RPMI8226 (cell line): ENCODE results near the gene OBSL1.

Source experiments
- DNase-seq: peaks from one replicate; pipeline ENCODE4 v3.0.0-alpha.2; 2015

The OBSL1 gene

DNA sequence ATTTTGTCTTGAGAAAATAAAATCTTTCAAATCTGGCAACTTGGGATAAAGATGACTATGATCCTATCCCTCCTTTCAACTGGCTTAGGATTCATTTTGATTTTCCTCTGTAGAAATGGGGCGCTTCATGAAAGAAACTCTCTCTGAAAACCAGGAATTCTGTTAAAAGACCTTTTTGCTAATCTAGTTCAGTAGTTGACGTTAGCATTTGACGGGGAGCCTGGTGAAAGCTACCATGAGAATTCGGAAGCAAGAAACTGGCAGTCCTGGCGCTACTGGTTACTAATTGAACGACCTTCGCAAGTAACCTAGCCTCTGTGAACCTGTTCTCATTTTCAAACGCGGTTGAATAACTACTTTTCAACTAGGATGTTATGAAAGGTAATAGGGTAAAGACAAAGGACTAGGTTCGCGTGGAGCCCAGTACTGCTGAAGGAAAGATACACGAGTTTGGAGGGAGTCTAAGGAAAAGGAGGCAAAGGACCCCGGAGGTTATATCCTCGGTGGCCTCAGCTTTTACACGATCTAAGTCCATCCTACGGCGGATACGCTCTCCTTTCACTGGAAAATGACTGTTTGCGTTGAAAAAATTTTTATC is 25.7 kb upstream of the OBSL1 start:
- no peak for DNase-seq

DNA sequence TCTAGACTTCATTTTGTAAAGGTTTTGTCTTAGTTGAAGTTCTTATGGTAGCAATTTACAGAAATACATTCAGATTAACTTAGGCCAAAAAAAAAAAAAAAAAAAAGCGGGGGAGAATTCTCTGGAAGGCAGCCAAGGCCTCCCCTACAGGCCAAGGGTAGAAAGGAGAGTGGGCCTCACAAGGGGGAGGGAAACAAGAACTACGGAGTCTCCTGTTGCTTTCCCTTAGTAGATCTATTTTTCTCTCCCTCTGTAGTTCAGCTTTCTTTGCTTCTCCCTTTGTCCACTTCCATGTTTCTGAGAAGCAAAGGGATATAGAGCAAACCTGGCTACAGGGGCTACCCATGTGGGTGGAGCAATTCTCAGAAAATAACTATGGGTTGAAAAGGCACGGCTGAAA is 23.9 kb upstream of the OBSL1 start:
- no peak for DNase-seq

DNA sequence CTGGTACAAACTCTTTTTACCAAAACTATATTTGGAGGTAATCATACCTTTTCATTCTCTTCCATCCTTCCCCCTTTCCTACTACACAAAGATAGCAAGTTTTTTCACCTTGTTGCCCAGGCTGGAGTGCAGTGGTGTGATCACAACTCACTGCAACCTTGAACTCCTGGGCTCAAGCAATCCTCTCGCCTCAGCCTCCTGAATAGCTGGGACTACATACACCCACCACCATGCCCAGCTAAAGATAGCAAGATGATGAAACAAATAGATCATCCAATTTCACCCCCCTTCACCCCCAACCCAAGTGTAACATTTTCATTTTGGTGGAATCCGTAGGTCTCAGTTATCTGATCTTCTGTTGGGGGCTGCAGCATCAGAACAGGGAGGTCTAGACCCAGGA is 21.8 kb upstream of the OBSL1 start:
- DNase-seq = no peak

DNA sequence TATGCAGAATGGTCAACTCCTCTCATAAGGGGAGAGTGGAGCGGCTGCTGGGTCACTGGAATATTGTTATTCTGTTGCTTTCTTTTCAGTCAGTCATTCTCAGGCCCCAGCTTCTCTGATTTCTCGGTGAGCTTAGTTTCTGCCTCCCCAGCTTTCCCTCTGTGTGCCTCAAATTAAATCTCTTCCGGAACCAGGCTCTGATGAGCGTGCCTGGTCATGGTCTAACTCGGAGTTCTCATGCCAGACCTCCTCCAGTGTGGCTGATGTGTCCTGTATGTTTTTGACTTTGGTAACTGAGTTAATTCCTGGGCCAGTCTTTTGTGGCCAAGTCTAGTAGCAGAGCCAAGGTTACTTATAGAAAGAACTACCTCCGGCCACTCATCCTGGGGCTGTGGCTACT is 21.4 kb upstream of the OBSL1 start:
- no peak for DNase-seq

DNA sequence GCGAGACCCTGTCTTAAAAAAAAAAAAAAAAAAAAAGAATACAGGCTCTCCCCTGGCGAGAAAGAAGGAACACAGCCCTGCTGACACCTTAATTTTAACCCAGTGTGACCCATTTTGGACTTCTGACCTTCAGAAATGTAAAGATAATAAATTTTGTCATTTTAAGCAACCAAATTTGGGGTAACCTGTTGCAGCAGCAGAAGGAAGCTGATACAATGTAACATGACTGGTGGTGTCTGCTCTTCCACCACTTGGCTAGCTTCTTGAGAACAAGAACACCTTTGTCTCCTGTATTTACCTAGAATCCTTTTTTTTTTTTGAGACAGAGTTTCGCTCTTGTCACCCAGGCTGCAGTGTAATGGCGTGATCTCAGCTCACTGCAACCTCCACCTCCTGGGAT is 19.8 kb upstream of the OBSL1 start:
- no peak for DNase-seq

DNA sequence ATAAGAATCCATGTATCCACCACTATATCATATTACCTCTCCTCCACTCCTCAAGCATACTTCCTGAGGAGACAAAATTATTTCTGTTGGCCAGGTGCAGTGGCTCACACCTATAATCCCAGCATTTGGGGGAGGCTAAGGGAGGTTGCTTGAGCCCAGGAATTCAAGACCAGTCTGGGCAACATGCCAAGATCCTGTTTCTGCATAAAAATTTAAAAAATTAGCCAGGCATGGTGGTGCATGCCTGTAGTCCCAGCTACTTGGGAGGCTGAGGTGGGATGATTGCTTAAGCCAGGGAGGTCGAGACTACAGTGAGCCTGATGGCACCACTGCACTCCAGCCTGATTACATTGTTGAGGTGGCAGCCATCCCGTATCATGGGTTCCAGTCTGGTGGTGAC is 10.0 kb upstream of the OBSL1 start:
- DNase-seq = no peak

DNA sequence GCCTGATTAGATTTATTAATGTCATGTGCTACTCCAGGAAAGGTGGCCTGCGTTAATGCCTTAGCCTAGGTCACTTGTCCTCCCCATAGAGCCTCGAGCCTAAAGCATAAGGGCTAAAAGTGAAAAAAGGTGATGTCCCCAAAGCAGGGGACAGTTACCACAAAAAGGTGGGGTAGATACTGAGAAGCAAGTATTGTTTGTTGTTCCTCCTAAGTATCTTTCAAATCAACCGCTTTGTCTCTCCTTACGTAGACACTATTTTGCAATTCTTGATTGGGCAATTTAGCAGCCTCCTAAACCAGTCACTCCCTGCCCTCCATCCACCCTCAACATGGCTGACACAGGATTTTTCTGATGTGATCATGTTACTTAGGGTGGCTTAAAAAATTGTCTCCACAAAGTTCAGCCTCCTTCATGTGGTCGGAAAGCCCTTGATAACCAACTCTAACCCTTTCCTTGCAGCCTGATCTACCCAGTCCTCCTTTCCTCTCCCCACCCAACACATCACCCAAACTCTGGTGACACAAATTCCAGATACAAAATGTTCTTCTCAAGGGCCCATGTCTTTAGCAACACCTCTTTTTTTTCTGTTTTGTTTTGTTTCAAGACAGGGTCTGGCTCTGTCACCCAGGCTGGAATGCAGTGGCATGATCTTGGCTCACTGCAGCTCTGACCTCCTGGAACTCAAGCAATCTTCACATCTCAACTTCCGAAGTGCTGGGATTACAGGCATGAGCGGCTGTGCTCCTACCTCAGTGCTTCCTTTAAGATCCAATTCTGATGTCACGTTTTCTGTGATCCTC is 7.7 kb upstream of the OBSL1 start:
- DNase-seq = no peak

DNA sequence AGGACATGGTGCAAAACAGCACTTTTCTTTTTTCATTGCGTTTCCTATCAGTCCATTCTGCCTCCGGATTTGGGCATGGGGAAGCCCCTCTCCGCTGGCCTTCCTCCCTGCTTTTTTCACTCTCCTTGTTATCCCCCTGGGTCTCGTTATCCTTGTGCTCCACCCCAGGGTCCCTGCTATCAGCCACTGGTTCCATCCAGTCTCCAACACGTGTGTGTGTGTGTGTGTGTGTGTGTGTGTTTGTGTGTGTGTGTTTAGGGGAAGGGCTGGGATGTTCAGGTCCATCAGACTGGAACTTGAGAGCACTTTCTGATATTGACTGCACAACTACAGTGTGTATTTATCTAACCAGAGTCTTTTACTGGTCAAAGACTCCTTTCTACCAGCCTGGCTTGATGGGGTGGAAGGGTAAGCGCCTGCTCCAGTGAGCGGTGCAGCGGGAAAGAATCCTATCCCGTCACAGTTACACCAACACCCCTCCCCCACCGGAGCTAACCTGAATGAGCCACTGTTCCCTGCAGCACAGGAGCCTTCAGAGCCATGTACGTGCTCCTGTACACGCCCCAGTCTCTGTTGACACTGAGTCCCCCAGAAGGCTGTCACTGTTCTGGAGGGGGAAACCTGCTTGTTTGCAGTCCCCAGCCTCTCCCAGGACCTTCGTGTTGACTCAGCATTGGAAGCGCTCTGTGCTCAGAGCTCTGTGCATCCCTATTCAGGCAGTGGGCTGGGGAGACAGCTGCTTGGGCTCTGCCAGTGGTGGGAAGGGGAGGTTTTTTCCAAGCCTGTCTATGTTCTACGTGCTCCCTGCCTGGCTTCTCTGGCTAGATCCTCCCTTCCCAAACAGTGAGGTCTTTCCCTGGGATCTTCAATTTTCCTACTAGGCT is 5.4 kb upstream of the OBSL1 start:
- no peak for DNase-seq

DNA sequence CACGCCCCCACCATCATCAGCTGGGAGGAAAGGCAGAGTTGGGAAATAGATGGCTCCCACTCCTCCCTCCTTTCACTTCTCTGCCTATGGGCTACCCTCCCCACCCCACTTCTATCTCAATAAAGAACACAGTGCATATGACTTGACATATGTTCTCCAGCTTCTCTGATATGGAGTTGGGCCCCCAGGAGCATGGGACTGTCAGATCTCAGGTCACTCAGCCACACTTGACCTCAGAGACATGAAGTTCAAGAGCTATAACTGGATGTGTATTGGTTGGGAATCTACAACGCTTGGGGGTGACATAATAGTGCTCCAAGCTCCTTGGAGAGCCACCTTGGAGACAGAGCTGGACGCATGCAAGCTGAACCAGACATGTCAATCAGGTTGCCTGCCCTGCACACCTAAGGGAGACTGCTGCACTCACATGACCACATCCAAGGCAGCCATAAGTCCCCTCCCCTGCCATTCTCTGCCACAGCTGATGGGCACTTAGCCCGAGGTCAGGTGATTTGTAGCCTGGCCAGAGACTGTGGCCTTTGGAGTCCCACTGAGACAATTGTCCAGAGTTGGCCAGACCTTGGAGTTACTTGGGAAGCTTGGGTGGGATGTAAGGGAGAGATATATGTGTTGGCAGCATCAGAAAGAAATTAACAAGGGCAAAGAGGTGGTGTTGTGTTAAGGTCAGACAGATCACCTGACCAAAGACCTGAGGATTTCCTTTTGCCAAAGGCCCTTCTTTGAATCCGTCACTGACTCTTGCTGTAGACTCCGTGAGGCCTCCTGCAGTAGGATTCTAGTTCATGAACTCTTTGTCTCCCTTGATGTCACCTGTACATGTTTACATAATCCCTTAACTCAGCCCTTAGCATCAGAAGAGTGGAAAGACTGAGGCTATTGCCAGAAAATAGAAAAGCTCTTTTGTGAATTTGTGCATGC is 4.5 kb upstream of the OBSL1 start:
- no peak for DNase-seq

DNA sequence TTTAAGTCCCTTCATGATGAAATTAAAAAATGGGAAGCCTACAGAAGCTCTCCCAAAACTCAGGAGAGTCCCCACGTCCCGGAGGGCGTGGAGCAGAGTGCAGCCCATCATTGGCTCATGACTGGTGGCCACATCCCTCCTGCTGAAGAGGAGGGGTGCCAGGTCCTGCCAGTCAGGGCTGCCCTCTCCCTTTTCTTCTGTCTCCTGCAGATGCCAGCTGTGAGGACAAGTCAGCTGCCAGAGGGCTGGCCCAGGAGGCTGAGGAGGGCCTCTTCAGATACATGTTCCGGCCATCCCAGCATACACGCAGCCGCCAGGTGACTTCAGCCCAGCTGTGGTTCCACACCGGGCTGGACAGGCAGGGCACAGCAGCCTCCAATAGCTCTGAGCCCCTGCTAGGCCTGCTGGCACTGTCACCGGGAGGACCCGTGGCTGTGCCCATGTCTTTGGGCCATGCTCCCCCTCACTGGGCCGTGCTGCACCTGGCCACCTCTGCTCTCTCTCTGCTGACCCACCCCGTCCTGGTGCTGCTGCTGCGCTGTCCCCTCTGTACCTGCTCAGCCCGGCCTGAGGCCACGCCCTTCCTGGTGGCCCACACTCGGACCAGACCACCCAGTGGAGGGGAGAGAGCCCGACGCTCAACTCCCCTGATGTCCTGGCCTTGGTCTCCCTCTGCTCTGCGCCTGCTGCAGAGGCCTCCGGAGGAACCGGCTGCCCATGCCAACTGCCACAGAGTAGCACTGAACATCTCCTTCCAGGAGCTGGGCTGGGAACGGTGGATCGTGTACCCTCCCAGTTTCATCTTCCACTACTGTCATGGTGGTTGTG is 3.4 kb upstream of the OBSL1 start:
- DNase-seq = no peak

DNA sequence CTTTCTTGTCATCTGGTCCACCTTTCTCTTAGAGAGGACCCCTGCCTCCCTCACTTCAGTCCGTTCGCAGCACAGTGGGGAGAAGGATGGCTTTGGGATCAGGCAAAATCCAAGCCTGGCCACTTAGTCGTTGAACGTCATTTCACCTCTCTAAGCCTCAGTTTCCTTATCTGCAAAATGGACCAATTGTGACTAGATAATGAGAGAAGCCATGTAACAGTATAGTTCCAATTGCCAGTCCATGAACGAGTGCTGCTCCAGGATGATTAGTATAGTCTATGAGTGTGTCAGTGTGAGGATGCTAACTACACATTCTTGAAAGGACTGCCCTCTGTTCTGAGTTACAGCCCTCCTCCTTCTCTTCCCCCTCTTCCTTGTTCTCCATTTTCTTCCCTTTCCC is 1.8 kb upstream of the OBSL1 start:
- DNase-seq = no peak

DNA sequence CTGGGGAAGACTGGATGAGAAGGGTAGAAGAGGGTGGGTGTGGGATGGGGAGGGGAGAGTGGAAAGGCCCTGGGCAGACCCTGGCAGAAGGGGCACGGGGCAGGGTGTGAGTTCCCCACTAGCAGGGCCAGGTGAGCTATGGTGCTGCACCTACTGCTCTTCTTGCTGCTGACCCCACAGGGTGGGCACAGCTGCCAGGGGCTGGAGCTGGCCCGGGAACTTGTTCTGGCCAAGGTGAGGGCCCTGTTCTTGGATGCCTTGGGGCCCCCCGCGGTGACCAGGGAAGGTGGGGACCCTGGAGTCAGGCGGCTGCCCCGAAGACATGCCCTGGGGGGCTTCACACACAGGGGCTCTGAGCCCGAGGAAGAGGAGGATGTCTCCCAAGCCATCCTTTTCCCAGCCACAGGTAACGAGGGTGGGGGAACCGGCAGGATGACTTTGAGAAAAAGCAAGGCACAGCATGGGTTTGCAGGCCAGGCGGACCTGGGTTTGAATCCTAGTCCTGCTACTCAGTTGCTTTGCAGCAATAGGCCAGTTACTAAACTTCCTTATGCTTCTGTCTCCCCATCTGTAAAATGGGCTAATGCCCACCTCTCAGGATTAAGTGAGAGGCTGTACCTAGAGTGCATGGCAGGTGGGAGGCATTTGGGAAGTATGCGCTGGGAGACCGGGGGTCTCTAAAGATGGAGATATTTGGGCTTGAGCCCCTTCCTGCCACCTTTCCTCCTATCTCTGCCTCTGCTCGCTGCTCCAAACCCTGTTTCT is 1.1 kb upstream of the OBSL1 start, which contains the start of gene INHA:
Gene INHA, plus strand, starts transcription at position 74 of the 765 bp plus-strand sequence. Its CDS starts 65 bp downstream, at position 139.
- no peak for DNase-seq

DNA sequence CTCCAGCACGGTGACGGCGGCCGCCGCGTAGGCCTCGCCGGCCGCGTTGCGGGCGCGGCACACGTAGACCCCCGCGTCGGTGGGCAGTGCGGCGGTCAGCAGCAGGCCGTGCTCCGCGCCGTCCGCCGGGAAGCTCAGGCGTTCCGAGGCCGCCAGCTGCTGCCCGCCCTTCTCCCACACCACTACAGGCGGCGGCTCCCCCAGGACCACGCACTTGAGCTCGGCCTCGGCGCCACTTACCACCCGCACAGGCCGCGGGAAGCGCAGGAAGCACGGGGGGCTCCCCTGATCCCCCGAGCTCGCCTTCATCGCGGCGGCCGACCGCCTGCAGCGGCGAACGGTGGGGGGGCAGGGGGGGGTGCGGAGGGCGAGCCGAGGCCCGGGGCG is 422 bp downstream of the OBSL1 start:
- DNase-seq = no peak

DNA sequence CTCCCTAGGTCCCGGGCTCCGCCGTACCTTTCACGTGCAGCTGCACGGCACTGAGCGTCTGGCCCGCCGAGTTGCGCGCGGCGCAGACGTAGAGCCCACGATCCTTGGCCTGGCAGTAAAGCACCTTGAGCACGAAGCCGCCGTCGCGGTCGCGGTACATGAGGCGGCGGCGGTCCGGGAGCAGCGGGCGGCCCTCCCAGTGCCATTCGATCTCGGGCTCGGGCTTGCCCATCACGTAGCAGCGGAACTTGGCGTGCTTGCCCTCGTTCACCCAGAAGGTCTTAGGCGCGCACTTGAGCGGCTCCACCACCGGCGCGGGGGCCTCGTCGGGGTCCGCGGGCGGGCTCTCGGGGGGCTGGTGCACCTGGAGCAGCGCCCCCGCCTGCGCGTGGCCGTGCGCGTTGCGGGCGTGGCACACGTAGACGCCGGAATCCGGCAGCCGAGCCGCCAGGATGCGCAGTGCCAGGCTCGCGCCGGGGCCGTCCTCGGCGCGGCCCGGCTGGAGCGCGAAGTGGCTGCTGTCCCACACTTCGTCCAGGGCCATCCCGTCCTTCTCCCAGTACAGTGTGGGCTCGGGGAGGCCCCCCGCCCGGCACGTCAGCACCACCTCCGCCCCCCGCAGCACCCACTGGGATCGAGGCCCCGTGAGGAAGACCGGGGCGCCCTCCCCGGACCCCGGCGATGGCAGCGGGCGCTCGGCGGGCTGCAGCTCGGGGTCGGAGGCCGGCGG is 980 bp downstream of the OBSL1 start:
- DNase-seq = no peak

DNA sequence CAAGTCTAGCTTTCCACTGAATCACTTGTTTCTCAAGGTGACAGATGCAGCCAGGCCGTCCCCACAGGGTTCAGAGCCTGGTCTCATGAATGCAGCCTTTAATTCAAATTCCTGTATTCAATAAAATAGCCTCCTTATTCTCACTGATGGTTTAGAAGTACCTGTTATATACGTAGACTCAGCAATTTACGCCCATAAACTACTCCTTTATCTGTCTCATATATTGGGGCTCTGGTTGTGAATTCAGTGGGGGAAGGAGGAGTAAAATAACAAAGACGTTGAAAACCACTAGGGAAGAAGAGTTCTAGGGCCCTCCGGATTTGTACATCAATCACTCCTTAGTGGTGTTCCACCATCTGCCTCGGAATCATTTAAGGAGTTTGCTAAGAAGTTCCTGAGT is 1.7 kb downstream of the OBSL1 start:
- no peak for DNase-seq

DNA sequence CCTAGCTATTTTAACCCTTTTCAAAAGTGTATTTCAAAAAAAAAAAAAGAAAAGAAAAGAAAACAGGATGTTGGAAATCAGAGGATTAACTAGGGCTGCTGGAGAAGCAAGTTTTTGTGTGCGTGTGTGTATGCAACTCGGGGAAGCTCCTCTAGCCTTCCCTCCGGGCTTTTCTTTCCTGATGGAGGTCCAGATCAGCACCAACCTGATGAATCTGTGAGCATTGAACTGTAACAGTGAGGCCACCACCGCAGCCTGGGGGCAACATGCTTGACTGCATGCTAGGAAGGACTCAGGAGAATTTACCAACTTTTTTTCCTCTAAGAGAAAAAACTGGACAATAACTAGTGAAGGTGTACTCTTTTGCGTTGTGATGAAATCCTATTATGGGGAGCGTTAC is 2.3 kb downstream of the OBSL1 start:
- no peak for DNase-seq

DNA sequence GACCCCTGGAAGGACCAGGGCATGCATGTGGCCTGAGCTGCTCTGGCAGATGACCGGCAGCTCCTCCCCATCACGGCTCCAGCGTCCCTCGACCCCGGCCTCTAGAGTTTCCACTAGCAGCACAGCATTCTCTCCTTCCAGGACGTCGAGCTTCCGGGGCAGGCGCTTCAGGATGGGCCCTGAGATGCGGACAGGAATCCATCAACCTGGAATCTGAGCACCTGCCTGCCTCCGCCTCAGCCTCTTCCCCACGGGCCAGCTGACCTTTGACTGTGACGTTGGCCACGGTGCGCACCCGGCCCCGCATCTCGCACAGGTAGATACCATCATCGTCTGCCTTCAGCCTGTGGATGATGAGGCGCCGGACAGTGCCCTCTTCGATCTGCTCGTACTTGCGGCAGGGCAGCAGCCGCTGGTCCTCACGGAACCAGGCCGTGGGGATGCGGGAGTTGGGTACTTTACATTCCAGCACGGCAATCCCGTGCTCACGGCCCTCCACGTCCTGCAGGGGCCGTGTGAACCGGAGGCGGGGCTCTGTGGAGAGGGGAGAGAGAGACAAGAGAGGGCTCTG is 3.5 kb downstream of the OBSL1 start:
- no peak for DNase-seq

DNA sequence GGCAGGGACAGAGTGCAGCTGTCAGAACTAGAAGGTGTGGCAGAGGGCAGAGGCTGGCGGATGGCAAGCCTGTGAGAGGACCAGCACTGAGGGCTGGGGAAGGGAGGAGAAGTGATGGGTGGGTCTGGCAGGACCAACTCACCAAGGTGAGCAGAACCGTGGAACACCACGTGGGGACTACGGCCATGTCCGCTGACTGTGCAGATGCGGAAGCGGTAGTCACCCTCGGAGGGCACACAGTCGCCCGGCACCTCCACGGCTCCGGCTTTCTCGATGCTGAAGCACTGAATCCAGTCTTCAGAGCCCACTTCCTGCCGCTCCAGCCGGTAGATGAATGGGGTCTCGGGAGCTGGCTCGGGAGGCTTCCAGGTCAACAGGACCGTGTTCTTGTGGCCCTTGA is 4.2 kb downstream of the OBSL1 start:
- DNase-seq = no peak

DNA sequence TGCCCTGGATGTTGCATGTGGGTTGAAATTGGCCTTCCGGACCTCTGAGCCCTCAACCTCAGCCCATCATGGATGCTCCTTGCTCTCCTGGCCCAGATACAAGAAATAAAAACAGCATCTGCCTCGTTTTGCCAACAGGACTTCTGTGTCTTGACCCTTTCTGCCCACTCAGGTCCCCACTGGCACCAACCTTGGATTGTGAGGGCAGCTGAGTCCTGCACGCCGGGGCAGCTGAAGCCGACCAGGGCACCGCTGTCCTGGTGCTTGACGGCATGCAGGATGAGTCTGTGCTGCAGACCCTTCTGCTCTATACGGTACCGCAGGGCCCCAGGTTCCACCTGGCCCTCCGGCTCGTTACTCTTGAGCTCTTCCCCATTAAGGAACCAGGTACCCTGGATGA is 4.7 kb downstream of the OBSL1 start:
- no peak for DNase-seq
